LNCaP clone FGC (cell line): ENCODE data around the gene RABGGTA.
"Not testable (repeated sequence)": the region's sequence is repeated elsewhere in the genome, so short reads cannot be mapped to it uniquely, and the experiment has no call there.

ENCODE experiments used
- DNase-seq: peaks from one replicate; pipeline ENCODE4 v3.0.0-alpha.2; 2011; ENCODE audit warnings: low read depth
- H3K4me3 ChIP-seq: 2 replicates; pipeline ENCODE4 v1.5.1; 2011; ENCODE audit warnings: mild to moderate bottlenecking, low read depth, low read length, control low read depth
- CTCF ChIP-seq: IDR thresholded peaks from 2 replicates; pipeline ENCODE4 v1.5.1; 2012; ENCODE audit warnings: mild to moderate bottlenecking; ENCODE audit not compliant: control insufficient read depth, insufficient read depth; ENCODE audit errors: extremely low read depth

RABGGTA gene

DNA sequence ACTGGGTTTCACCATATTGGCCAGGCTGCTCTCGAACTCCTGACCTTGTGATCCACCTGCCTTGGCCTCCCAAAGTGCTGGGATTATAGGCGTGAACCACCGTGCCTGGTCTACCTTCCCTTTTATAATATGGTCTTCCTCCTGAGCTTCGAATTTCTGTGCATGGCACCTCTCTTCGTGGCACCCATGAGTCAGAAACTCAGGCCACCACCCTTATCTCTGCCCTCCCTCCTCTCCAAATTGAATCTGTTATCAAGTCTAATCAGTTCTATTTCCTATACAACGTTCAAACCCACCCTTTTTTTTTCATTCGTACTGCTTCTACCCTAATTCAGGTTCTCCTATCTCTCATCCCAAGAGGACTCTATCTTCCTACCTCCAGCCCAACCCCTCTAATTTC, 24.0 kb downstream of the RABGGTA start:
- no peak for TF ChIP-seq CTCF
- no peak for DNase-seq

DNA sequence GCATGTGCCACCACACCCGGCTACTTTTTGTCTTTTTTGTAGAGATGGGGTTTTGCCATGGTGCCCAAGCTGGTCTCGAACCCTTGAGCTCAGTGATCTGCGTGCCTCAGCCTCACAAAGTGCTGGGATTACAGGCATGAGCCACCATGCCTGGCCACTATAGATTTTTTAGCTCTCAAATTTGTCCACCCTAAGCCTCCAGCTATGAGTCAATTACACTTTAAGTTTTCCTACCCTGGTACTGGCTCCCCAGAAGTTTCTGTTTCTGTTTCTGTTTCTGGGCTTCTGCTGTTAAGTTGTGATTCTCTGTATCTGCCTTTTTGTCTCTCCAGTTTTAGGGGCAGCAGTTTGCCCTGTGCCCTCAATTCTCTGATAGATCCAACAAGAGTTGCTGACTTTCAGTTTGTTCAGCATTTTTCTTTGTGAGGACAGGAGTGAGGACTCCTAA, 24.6 kb downstream of the RABGGTA start:
- no peak overlapping the region for H3K4me3 ChIP-seq
- no peak for TF ChIP-seq CTCF
- DNase-seq = no peak

More for the DNA sequence above, 24.0 kb downstream of the RABGGTA start:
- no peak overlapping the region for H3K4me3 ChIP-seq

GRCh38 chr14:24245350-24245749, 26.0 kb downstream of the RABGGTA start:
- not testable (repeated sequence) for H3K4me3 ChIP-seq, DNase-seq

DNA sequence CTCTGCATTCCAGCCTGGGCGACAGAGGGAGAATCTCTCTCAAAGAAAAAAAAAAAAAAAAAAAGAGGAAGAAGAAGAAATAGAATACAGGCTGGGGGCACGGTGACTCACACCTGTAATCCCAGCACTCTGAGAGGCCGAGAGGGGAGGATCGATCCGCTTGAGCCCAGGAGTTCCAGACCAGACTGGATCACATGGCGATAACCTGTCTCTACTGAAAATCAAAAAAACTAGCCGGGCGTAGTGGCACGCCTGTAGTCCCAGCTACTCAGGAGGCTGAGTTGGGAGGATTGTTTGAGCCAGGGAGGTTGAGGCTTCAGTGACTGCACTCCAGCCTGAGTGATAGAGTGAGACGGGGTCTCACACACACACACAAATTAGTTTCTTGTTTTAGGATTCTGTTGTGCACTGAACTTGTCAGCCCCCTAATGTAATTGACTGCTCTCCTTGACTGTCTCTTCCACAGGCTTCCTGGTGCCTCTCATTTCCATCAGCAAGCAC, 28.0 kb downstream of the RABGGTA start:
- no peak for DNase-seq
- H3K4me3 ChIP-seq = peak overlapping the region; percentile 86
- no peak for TF ChIP-seq CTCF

DNA sequence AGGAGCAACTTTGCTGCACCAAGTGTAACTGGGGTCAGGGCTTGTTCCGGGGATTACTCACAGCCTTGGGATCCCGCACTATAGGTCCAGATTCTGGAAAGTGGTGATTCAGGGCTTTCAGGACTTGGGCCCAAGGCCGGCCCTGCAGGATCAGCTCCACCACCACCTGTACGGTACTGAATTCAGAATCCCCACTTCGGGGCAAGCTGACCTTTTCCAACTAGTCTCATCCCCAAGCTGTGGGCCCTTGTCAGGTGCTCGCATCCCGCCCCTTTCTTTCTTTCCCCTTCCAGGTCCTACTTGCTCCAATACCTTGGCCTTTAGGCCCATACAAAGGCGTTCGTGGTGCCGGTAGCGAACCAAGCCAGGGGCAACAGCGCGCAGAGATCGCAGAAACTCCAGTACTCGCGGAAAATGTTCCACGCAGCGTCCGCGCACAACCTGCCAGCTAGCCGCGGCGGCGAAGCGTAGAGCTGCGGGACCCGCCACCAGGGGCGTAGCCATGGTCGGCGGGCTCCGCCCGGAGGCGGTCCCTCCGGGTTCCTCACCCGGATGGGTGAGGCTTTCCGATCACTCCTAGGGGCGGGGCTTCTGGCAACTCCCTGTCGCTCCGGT, 29.5 kb downstream of the RABGGTA start:
- H3K4me3 ChIP-seq = peak overlapping the region; percentile 86
- no peak for DNase-seq
- 0 out of 2 replicates have a peak, but pooled peaks have one; percentile 8 for TF ChIP-seq CTCF

DNA sequence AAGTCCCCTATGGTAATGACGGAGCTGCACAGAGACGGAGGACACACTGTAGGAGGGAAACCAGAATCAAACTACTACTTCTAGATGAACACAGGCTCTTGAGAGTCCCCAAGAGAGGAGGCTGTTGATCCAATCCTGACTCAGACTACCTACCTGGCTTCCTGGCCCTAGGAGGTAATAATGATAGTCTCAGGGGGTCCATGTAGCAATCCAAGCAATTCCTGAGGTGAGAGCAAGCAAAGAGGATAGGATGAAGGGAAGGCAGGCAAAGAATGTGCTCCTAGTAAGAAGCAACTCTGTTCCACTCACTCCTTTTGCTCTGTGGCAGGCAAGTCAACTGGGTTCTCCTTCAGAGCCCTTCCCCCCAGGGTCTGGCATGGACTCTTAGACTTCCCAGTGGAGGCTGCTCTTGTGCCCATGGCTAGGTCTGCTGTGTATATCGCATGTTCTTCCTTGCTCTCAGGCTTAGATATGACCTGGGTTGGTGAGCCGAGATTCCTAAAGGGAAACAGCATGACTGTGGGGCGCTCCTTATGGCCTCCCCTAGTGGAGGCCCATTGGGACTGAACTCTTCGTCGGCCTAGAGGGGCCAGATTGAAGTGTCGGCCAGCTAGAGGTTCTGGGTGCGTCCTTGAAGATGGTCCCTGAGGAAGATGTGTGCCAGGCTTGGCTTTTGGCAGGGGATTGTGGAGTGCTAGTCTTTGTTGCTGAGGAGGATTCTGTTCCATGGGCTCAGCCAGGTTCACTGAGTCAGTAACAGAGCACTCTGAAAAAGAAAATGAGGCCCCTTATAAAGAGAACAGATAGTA, 31.1 kb downstream of the RABGGTA start:
- no peak overlapping the region for H3K4me3 ChIP-seq
- TF ChIP-seq CTCF = no peak
- DNase-seq = no peak

GRCh38 chr14:24238527-24239037, 32.8 kb downstream of the RABGGTA start:
- no peak for TF ChIP-seq CTCF
- no peak overlapping the region for H3K4me3 ChIP-seq
- no peak for DNase-seq
